ENCODE data around the gene FREM2.

Gene FREM2

GRCh38 chr13:38830442-38831045 lies 143.7 kb downstream of the FREM2 start:
- no peak for DNase-seq (ENCODE audit: low read depth)
- no peak overlapping the region for H3K4me3 ChIP-seq (ENCODE audit: low read length)
- no peak for TF ChIP-seq CTCF (IDR thresholded peaks at IDR 0.05; ENCODE audit: insufficient read depth, low read depth, low read length, missing control alignments)

- no peak overlapping the region for H3K4me3 ChIP-seq (ENCODE audit: low read length)
- no peak for TF ChIP-seq CTCF (IDR thresholded peaks at IDR 0.05; ENCODE audit: insufficient read depth, low read depth, low read length, missing control alignments)
- no peak for DNase-seq (ENCODE audit: low read depth)
Measured at GRCh38 chr13:38844581-38844980, 157.7 kb downstream of the FREM2 start.

- DNase-seq (ENCODE audit: low read depth), result no peak
- no peak for TF ChIP-seq CTCF (IDR thresholded peaks at IDR 0.05; ENCODE audit: insufficient read depth, low read depth, low read length, missing control alignments)
- no peak overlapping the region for H3K4me3 ChIP-seq (ENCODE audit: low read length)
Measured at GRCh38 chr13:38848360-38848759, 161.5 kb downstream of the FREM2 start.

GRCh38 chr13:38849315-38849714 lies 162.4 kb downstream of the FREM2 start:
- DNase-seq (ENCODE audit: low read depth), result peak; percentile 74
- TF ChIP-seq CTCF (IDR thresholded peaks at IDR 0.05; ENCODE audit: insufficient read depth, low read depth, low read length, missing control alignments), result no peak
- H3K4me3 ChIP-seq (ENCODE audit: low read length), result no peak overlapping the region

GRCh38 chr13:38850868-38851626 lies 164.2 kb downstream of the FREM2 start:
- TF ChIP-seq CTCF (IDR thresholded peaks at IDR 0.05; ENCODE audit: insufficient read depth, low read depth, low read length, missing control alignments), result no peak
- H3K4me3 ChIP-seq (ENCODE audit: low read length), result no peak overlapping the region
- DNase-seq (ENCODE audit: low read depth), result no peak

GRCh38 chr13:38854226-38854625 lies 167.3 kb downstream of the FREM2 start:
- no peak overlapping the region for H3K4me3 ChIP-seq (ENCODE audit: low read length)
- DNase-seq (ENCODE audit: low read depth), result no peak
- TF ChIP-seq CTCF (IDR thresholded peaks at IDR 0.05; ENCODE audit: insufficient read depth, low read depth, low read length, missing control alignments), result no peak

- DNase-seq (ENCODE audit: low read depth), result no peak
- no peak for TF ChIP-seq CTCF (IDR thresholded peaks at IDR 0.05; ENCODE audit: insufficient read depth, low read depth, low read length, missing control alignments)
- H3K4me3 ChIP-seq (ENCODE audit: low read length), result no peak overlapping the region
Measured at GRCh38 chr13:38856065-38856464, 169.2 kb downstream of the FREM2 start.

Measured in epithelial cell of esophagus (primary cell).